D721Med (cell line): ENCODE measurements around the gene IGFBP2.
"Not testable (repeated sequence)": the region's sequence is repeated elsewhere in the genome, so short reads cannot be mapped to it uniquely, and the experiment has no call there.

ENCODE experiments used
- DNase-seq: peaks from one replicate; pipeline ENCODE4 v3.0.0; 2011; ENCODE audit warnings: low spot score; ENCODE audit not compliant: insufficient read length
- FAIRE-seq: peaks from 2 replicates; lab custom pipeline; 2011; peaks lifted over from hg19 to GRCh38; lab: Jason Lieb, UNC
- CTCF ChIP-seq: IDR thresholded peaks from 2 replicates; pipeline ENCODE4 v1.5.1; 2012; ENCODE audit warnings: mild to moderate bottlenecking, control low read depth; ENCODE audit not compliant: insufficient read depth; ENCODE audit errors: missing control alignments

The IGFBP2 gene

DNA sequence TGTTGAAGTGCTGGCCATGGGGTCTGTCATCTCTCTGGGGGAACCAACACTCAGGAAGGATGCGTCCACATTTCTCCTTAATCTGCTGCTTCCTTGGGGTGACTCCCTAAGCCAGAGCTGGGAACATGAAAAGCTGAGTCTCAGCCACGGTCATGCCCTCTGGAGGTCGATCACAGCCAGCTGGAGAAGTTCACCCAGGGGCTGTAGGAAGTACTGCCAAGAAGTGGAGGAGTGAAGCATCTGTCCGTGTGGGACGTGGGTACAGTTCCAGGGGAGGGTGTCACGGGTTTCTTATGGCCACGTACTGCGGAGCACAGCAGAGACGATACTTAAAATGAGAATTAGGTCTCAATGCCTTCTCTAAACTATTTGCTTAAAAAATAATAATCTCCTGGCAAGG lies 42.4 kb upstream of the IGFBP2 start:
- FAIRE-seq, result no peak
- no peak for DNase-seq
- TF ChIP-seq CTCF, result no peak

DNA sequence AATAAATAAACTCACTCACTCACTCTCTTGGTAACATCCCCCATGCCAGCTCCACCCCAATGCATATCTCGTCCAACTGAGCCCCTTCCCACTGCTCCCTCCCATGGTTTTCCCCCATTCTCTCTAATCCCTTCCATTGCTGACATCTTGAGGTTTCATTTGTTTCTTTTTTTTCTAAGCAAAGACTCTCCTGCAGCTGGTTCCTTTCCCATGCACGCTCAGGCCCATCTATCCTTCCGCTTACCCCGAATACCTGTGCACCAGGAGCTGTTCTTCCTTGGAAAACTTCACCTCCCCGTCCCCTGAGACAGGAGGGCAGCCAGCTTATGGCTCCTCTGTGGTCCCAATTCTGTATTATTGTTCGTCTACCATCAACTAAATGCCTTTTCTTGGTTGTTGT lies 41.7 kb upstream of the IGFBP2 start:
- FAIRE-seq, result no peak
- no peak for DNase-seq
- TF ChIP-seq CTCF, result no peak

DNA sequence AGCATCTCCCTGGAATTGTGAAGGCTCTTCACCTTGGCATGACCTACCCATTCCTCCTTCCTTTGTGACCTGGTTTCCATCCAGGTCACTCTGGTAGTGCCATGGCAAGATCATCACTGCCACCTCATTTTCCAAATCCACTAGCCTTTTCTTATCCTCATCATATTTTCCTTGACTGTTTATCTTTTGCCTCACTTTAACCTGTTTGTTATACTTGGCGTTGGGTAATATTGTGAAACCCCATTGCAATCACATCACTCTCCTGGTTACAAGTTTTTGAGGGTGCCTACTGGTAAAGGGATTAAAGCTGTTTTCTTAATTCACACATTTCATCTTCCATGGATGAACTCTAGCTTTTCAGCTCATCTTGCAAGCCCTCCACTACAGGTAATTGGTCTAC lies 39.1 kb upstream of the IGFBP2 start:
- no peak for FAIRE-seq
- no peak for TF ChIP-seq CTCF
- no peak for DNase-seq

DNA sequence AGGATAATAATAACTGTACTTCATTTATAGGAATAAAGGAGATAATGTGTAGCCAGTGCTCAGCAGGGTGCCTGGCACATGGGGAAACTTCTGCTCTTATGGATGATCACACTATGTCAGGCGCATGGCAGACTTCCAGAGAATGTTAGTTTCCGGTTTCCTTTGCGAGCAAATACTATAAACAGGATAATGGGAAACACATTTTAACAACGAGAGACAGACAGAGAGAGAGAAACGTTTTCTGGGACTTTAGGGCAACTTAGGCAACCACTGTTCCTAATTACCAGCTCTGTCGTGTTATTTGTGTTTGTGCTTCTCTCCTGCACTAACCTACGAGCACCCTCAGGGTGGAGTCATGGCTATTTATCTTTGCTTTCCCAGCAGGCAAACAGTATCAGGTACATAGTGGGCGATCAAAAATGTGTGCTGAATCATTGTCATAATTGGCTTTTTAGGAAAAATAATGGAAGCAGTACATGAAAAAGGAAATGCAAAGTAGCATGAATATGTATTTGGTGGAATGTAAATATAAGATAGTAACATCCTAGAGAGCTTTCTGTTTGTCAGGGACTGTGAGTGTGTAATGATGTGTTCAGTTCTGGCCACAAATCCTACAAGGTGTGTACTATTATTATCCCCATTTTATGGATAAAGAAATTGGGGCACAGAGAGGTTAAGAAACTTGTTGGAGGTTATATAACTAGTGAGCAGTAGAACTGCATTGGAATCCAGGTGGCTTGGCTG lies 36.8 kb upstream of the IGFBP2 start:
- FAIRE-seq, result no peak
- no peak for DNase-seq
- no peak for TF ChIP-seq CTCF

DNA sequence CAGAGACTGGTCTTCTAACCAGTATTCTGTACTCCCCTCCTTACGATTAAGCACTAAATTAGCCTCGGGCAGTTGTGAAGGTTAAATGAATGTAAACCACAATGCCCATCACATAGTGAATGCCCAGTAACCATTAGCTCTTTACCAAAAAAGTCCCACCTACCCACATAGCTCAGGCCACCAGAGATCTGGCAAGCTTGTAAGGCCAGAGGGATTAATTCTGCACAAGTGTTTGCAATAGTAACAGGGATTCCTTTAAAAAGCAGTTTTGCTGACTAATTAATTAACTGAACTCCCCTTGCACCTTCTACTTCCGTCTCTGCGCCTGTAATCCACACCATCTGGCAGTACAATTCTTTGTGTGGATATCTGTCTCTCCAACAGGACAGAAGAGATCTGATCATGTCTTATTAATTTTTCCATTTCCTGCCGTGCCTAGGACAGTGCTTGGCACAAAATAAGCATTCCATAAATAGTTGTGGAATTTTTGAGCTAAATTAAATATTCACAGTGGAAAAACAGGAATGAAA lies 36.2 kb upstream of the IGFBP2 start:
- FAIRE-seq (peak; percentile 88), DNase-seq (peak; percentile 70)
- no peak for TF ChIP-seq CTCF

DNA sequence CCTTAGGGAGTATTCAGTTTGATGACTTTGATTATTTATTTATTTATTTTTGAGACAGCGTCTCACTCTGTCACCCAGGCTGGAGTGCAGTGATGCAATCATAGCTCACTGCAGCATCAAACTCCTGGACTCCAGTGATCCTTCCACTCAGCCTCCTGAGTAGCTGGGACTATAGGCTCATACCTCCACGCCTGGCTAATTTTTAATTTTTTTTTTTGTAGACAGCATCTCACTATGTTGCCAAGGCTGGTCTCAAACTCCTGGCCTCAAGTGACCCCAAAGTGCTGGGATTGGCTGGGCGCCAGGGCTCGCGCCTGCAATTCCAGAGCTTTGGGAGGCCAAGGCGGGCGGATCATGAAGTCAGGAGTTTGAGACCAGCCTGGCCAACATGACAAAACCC lies 35.4 kb upstream of the IGFBP2 start:
- not testable (repeated sequence) for FAIRE-seq

GRCh38 chr2:216601632-216602409 lies 31.4 kb upstream of the IGFBP2 start:
- TF ChIP-seq CTCF, result no peak
- FAIRE-seq, result no peak
- no peak for DNase-seq

More for the DNA sequence above, 35.4 kb upstream of the IGFBP2 start:
- not testable (repeated sequence) for DNase-seq
